Measurements from ENCODE around the gene NPW.

The NPW gene

DNA sequence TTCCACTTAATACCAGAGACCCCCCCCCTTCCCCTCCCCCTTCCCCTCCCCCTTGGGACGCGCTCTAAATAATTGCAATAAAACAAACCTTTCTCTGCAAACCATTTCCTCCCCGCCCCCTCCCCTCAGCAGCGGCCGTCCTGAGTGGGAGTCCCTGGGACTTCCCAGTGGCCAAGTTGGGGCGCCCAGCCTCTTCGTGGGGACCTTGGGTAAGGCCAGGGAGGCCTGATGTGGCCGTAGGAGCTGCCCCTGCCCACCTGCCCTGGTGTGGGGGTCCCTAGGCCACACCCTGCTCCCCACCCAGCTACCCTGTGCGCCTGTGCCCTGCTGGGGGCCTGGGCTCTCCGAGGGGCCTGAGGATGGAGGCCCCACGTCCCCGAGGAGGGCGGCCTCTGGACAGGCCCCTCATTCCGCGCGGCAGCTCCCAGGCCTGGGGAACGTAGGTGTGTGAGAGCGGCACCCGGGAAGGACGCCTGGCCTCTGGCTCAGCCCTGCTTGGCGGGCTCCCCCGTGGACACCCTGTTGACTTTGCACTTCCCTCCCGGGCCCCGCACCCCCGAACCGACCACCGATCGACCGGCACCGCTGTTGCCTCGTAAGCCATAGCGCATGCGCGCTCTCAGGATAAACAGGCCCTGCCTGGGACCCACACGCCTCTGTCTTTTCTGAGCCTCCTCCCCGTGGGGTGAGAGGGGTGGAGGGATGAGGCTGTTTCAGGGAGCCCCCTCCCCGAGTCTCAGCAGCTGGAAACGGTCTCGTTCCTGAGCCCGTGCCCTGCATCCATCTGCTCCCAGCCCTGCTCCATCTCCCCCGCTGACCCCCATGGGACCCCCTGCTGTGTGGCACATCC is 19.0 kb downstream of the NPW start:
- DNase-seq (ENCODE audit: low read depth in 1 of 2, low spot score in 1 of 2), result no peak
- in situ Hi-C loops (cut with HindIII; ENCODE audit: low pct_unique_long_range_greater_than_20kb, low sequenced_read_pairs), result no loop called here
- TF ChIP-seq JUND (IDR thresholded peaks at IDR 0.05; ENCODE audit: low read depth), result no peak

- TF ChIP-seq JUND (IDR thresholded peaks at IDR 0.05; ENCODE audit: low read depth), result no peak
- in situ Hi-C loops (cut with HindIII; ENCODE audit: low pct_unique_long_range_greater_than_20kb, low sequenced_read_pairs), result no loop called here
Observed at GRCh38 chr16:2039274-2040031, 19.9 kb downstream of the NPW start.

GRCh38 chr16:2040041-2040786 is 20.6 kb downstream of the NPW start:
- TF ChIP-seq JUND (IDR thresholded peaks at IDR 0.05; ENCODE audit: low read depth), result no peak
- in situ Hi-C loops (cut with HindIII; ENCODE audit: low pct_unique_long_range_greater_than_20kb, low sequenced_read_pairs), result no loop called here
- no peak for DNase-seq (ENCODE audit: low read depth in 1 of 2, low spot score in 1 of 2)

More at GRCh38 chr16:2039274-2040031, 19.9 kb downstream of the NPW start:
- peak; percentile 68 to 95 for DNase-seq (ENCODE audit: low read depth in 1 of 2, low spot score in 1 of 2)

DNA sequence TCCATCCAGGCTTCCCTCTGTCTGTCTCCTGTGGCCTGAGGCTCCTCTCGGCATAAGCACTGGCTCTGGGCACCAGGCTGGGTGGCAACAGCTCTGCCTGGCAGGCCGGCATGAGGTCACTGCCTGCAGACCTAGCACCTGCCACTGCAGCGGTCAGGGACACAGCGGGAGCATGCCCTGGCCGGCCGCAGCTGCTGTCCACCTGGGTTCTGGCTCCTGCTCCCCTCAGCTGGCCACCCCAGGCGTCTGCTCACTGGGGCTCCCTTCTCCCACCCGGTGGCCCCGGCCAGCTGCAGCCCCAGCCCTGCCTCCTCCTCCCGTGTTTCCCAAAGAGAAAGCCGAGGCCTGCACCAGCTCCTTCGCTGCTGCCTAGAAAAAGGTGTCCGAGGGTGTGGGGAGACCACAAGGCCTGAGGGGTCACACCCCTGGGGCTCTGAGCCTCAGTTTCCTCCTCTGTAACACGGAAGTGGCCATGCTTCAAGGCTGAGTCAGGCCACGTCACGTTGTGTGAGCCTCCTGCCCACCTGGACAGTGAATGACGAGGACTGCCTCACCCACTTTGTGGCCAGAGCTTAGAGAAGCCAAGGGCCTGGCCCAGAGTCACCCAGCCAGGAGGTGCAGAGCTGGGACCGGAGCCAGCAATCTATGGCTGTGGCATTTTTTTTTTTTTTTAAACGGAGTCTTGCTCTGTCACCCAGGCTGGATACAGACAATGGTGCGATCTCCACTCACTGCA is 21.4 kb downstream of the NPW start:
- no peak for TF ChIP-seq JUND (IDR thresholded peaks at IDR 0.05; ENCODE audit: low read depth)
- no peak for DNase-seq (ENCODE audit: low read depth in 1 of 2, low spot score in 1 of 2)
- in situ Hi-C loops (cut with HindIII; ENCODE audit: low pct_unique_long_range_greater_than_20kb, low sequenced_read_pairs), result no loop called here

DNA sequence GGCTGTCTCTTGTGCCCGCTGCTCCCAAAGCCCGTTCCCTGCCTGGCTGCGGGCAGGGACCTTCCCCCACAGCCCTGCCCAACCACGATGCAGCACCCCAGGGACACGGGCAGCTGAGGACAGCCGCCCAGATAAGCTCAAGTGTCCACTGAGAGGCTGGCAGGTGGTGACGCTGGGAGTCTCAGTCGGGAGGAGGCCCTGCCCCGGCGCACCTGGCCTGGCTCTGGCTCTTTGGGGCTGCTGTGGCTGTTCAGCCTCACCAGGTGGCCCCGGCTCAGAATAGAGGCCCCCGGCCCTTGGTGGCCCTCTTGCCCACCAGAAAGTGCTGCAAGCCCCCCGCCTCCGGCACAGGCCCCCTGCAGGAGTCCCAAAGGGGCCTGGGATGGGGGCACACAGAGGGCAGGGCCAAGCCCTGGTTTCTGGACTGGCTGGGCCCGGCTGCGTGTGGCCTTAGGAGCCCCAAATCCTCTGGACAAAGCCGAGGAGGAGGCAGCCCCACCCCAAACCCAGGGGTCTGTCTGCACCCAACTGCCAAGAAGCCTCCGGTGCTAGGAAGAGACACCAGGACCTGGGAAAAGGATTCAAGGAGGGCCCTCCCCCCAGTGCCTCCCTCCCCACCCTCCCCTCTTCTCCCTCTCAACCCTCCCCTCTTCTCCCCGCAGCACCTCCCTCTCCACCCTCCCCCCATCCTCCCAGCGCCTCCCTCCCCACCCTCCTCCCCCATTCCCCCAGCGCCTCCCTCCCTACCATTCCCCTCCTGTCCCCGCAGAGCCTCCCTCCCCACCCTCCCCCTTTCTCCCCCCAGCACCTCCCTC is 22.8 kb downstream of the NPW start:
- no peak for DNase-seq (ENCODE audit: low read depth in 1 of 2, low spot score in 1 of 2)
- in situ Hi-C loops (cut with HindIII; ENCODE audit: low pct_unique_long_range_greater_than_20kb, low sequenced_read_pairs), result no loop called here
- no peak for TF ChIP-seq JUND (IDR thresholded peaks at IDR 0.05; ENCODE audit: low read depth)

- DNase-seq (ENCODE audit: low read depth in 1 of 2, low spot score in 1 of 2), result no peak
- in situ Hi-C loops (cut with HindIII; ENCODE audit: low pct_unique_long_range_greater_than_20kb, low sequenced_read_pairs), result no loop called here
- no peak for TF ChIP-seq JUND (IDR thresholded peaks at IDR 0.05; ENCODE audit: low read depth)
Observed at GRCh38 chr16:2042986-2043666, 23.5 kb downstream of the NPW start.

DNA sequence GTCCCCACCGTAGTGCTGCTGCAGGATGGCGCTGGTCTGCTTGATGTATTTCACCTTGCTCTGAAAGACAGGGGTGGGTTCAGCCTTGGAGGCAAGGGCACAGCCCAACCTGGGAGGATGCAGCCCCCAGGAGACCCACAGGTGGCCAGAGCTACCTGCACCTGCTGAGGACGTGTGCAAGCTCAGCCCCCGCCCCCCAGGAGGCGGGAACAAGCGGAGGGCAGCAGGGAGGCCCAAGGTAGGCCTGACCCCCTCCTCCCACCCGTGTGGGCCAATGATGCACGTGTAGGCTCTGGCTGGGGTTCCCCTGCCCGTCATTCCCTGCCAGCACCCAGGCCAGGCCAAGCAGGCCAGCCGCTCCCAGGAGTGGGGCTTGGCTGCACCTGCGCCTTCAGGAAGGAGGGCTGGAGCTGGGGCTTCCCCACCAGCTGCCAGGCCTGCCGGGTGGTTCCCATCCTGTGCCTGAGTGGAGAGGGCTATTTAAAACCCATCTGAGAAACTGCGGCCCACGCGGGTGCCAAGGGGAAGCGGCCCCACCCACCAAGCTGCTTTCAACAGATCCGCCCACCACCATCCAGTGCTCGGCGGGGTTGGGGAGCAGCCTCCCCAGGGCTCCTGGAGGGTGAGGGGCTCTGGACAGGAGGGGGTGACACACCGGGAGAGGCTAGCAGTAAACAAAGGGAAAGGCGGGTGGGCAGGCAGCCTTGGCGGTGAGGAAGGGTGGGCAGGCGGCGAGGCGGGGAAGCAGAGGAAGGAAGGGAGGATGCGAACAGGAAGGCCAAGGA is 24.3 kb downstream of the NPW start:
- no peak for DNase-seq (ENCODE audit: low read depth in 1 of 2, low spot score in 1 of 2)
- in situ Hi-C loops (cut with HindIII; ENCODE audit: low pct_unique_long_range_greater_than_20kb, low sequenced_read_pairs), result no loop called here
- TF ChIP-seq JUND (IDR thresholded peaks at IDR 0.05; ENCODE audit: low read depth), result no peak

DNA sequence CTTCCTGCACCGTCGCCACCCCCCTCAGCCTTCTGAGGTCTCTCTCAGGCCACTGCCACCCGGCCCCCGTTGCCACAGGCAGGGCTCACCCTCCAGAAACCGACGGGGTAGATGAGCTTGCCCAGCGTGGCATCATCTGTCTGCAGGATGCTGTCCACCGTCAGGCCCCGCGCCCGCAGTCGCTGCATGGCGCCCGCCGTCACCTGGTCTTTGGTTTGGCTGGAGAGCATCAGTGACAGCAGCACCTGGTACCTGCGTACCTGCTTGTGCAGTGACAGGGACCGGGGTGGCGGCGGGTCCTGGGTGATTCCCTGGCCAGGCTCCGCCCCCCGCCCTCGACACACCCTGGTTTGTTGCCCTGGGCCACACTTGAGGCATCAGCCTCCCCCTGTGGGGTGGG is 25.0 kb downstream of the NPW start:
- in situ Hi-C loops (cut with HindIII; ENCODE audit: low pct_unique_long_range_greater_than_20kb, low sequenced_read_pairs), result no loop called here
- no peak for DNase-seq (ENCODE audit: low read depth in 1 of 2, low spot score in 1 of 2)
- TF ChIP-seq JUND (IDR thresholded peaks at IDR 0.05; ENCODE audit: low read depth), result no peak

- in situ Hi-C loops (cut with HindIII; ENCODE audit: low pct_unique_long_range_greater_than_20kb, low sequenced_read_pairs), result no loop called here
- TF ChIP-seq JUND (IDR thresholded peaks at IDR 0.05; ENCODE audit: low read depth), result no peak
- DNase-seq (ENCODE audit: low read depth in 1 of 2, low spot score in 1 of 2), result no peak
Observed at GRCh38 chr16:2045965-2046892, 26.6 kb downstream of the NPW start.
